Stimulated activated CD4-positive, alpha-beta T cell treated with anti-CD3 and anti-CD28 coated beads, Interleukin-1b, Interleukin-23, amount 100 ng/mL, for 1 hour (primary cell): Measurements from ENCODE around the gene PDCD1LG2.
A peak's percentile ranks its signal among the peaks of the same experiment; 100 is the strongest.

Experiments
- DNase-seq, 2 donors: peaks; one replicate each; pipeline ENCODE4 v3.0.0-alpha.2; 2020; ENCODE audit warnings: low read depth in 2 of 2

PDCD1LG2 gene

GRCh38 chr9:5531101-5531882 is 21.0 kb downstream of the PDCD1LG2 start:
- no peak for DNase-seq

DNA sequence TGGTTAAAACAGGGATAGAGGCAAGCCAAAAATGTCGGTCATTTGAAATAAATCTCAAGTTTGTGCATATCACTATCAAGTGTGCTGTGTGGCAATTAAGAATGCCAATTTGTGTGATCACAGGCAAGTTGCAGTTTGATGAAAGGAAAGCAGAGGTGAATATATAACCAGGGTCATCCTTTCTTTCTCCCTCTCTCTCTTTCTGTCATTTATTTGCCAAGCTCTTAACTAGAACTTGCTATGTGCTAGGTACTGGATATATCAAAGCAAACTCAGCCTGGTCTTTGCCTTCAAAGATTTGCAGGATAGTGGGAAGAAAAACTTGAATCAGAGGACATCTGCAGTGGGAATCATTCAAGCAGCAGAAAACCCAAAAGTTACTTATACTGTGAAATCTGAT is 22.0 kb downstream of the PDCD1LG2 start:
- no peak for DNase-seq

DNA sequence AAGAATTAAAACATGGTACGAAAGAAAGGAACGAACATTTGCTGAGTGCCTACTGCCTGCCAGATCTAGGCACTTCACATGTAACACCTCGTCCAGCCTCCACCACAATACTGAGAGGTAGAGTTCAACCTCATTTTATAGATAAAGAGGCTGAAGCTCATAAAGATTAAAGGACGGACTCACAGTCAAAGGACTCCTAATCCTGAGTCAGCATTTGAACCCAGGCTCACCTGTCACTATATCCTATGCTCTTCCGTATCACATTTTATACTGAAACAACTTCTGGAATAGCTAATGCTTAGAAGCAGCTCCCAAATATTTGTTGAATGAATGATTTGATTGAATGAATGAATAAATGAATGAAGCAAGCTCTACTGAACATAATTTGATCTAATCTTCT is 22.5 kb downstream of the PDCD1LG2 start:
- DNase-seq = no peak

DNA sequence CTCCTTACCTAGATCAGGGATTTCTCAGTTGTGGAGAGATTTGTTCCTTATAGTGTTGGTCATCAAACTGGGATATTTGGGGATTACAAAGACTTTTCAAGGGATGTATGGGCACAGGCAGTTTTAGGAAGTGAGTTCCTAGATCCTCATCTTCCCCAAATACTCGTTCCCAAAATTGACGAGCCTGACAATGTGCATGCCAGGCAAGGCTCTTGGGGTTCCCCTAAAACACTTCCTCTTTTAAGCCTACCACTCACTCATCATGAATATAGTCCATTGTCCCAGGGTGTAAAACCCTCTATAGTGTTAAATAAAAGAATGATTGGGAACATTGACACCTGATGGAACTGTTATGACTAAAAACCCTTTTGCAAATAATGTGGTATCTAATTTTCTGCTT is 26.4 kb downstream of the PDCD1LG2 start:
- DNase-seq = no peak

GRCh38 chr9:5543875-5544702 is 33.8 kb downstream of the PDCD1LG2 start:
- no peak for DNase-seq

DNA sequence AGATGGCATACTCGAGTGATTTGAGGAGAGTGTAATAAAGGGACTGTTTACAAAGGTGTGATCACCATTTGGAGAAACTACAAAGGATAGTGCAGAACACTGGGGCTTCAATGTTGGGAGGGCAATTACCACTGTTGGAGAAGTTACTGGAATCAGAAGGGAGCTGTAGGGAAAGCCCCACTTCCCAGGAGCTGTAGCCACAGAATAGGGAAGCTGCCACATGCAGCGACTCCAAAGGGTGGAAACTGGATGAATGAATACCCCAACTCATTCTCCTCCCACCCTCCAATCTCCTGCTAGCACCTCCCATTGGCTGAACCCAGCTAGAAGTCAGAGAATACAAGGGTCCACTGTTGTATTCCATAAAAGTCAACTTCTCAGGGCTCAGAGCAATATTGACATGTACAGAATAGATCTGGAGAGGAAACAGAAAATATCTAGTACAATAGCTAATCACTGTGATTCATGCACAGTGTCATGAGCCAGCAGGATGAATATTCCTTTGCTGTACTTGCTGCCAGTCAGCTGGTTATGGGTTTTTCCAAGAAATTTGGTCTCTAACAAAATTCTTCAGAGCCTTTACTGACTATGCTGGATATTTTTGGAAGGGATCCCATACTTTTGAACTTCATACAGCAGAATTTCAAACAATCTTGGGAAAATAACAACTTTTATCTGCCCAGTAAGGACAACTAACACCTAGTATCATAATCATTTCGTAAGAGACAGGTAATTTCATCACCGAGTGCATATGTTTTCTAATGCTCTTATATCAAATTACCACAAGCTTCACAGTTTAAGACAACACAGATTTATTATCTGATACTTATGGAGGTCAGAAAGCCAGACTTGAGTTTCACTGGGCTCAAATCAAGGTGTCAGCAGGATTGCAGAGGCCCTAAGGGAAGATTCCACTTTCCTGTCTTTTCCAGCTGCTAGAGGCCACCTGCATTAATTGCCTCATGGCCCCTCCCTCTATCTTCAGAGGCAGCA is 39.6 kb downstream of the PDCD1LG2 start:
- DNase-seq = no peak

- no peak for DNase-seq
Observed at GRCh38 chr9:5551368-5552150, 41.2 kb downstream of the PDCD1LG2 start.

- no peak for DNase-seq
Observed at GRCh38 chr9:5552301-5552700, 42.0 kb downstream of the PDCD1LG2 start.

- DNase-seq = no peak
Observed at GRCh38 chr9:5553211-5553610, 42.9 kb downstream of the PDCD1LG2 start.

DNA sequence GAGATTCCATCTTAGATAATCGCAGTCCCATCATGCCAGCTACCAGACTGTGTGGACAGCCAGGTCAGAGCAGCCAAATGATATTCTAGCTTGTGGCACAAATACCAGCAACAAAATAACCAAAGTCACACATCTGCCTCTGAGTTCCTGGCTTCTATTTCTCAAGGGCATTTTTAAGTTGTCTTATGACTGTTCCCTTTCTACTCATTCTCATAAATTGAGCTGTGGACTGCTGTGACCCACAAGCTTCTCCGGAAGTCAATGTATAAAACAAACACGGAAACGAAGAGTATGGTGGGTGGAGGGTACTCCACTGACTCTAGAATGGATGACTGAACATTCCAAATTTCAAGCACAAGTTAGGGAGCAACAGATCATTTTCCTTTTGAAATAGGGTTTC is 43.9 kb downstream of the PDCD1LG2 start:
- DNase-seq = no peak

DNA sequence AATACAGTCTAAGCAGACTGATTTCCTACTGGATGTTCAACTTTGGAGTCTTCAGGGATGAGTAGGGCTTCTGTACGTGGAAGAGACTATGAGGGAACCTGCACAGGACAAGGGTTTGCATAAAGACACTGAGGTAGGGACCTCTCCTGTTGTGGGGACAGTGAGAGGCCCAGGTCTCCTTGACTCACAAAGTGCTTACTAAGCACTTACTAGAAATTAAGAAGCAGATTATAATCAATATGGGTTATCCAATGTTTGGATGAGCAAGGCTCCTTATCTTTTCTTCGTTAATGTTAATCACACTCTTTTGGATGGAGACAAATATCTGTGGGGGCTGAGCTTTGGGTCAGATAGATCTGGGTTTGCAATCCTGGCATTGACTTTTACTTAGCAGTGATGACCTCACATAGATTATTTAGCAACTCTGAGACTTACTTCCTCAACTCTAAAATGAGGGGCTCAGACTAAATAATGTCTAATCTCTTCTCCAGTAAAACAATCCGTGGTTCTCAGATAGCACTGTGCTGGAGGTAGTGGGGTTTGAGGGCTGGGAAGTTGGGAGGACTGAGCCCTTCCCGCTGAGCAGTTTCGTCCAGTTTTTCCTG is 45.9 kb downstream of the PDCD1LG2 start:
- DNase-seq = no peak

GRCh38 chr9:5557606-5558587 is 47.6 kb downstream of the PDCD1LG2 start:
- peak in 1 of 2 donors; percentile 19 for DNase-seq

GRCh38 chr9:5559659-5560058 is 49.3 kb downstream of the PDCD1LG2 start:
- no peak for DNase-seq

- DNase-seq = no peak
Observed at GRCh38 chr9:5560443-5561100, 50.2 kb downstream of the PDCD1LG2 start.

GRCh38 chr9:5561828-5562488 is 51.6 kb downstream of the PDCD1LG2 start:
- DNase-seq = no peak

DNA sequence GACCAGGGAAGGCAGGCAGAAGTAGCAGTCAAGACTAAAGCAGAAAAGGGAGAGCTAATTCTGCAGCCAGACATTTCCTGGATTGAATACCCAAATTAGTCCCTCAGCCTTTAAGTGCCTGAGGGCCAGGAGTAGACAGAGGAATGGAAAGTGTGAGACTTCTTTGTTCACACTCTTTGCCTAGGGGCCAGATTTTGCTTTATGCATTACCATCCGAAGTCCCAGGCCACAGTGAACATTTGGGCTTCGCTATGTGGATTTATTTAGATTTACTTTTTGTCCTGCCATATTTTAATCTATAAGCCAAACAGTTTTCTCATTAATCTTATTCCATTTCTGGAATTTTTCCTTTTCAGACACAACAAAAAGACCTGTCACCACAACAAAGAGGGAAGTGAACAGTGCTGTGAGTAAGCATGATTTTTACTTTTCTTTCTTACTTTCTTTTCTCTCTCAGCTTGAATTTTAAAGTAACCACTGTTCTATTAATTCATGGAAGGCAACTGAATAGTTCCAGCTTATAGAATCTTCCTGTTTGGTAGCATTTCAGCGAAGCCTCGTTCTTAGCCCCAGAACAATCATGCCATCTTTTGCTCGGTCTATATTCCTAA is 52.6 kb downstream of the PDCD1LG2 start:
- DNase-seq = no peak

DNA sequence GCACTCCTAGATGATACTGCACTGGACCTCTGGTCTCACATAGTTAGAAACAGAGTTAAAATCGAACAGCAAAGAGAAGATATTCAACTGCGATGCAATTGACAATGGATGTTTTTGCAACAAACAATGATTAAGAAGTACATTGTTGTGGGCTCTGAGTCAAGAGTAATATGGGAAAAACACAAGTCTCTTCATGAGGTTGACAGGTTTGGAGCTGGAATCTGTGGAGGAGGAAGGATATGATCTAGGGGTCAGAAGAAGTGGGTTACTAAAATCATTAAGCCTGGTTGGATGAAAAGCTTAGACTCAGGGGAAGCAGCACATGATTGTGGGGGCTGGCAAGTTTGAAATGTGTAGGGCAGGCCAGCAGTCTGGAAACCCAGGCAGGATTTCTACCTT is 53.1 kb downstream of the PDCD1LG2 start:
- no peak for DNase-seq

DNA sequence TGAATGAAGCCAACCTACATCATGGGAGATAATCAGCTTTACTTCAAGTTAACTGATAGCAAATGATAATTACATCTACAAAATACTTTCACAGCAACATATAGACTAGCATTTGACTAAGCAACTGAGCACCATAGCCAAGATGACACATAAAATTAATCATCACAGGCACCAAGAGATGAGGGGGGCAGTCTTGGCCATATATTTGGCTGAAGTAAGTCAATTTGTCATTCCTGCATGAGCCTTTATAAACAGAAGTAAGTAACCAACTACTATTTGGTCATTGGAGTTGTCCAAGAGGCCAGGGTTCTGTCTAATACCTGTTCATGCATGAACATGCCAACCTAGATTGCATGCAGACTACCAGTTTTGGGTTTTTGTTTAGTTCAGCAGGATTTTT is 53.6 kb downstream of the PDCD1LG2 start:
- no peak for DNase-seq
